MM.1S (cell line): ENCODE data around the gene SLC6A3.

Source experiments
- EZH2phosphoT487 ChIP-seq: fragments of 300-600 bp; sonication (generic); IDR thresholded peaks from 2 replicates; pipeline ENCODE4 v1.6.1; 2018; ENCODE audit warnings: antibody characterized with exemption, low read length
- TF ChIP-seq, protein P1 (sequence below): fragments of 300-600 bp; sonication (generic); IDR thresholded peaks from 2 replicates; pipeline ENCODE4 v1.5.1; 2016; ENCODE audit warnings: antibody characterized with exemption, low read length, mixed read lengths

GRCh38 chr5:1492757-1493156, 47.5 kb upstream of the SLC6A3 start:
- TF ChIP-seq, protein P1, sequence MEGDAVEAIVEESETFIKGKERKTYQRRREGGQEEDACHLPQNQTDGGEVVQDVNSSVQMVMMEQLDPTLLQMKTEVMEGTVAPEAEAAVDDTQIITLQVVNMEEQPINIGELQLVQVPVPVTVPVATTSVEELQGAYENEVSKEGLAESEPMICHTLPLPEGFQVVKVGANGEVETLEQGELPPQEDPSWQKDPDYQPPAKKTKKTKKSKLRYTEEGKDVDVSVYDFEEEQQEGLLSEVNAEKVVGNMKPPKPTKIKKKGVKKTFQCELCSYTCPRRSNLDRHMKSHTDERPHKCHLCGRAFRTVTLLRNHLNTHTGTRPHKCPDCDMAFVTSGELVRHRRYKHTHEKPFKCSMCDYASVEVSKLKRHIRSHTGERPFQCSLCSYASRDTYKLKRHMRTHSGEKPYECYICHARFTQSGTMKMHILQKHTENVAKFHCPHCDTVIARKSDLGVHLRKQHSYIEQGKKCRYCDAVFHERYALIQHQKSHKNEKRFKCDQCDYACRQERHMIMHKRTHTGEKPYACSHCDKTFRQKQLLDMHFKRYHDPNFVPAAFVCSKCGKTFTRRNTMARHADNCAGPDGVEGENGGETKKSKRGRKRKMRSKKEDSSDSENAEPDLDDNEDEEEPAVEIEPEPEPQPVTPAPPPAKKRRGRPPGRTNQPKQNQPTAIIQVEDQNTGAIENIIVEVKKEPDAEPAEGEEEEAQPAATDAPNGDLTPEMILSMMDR, result no peak
- TF ChIP-seq EZH2phosphoT487, result no peak
